Gastroesophageal sphincter (tissue), 4 donors: Measurements from ENCODE around the gene TSPEAR. TPM values are rescaled to one million over a fixed set of nuclear protein-coding genes. Genes with fewer than 3 reads are reported as not detected.

Experiments
- ATAC-seq: fragments of 150-250 bp; one replicate; pipeline ENCODE4 v1.9.1; 2016; ENCODE audit warnings: mild to moderate bottlenecking, moderate library complexity
- H3K27ac ChIP-seq, 4 donors: fragments of 200-600 bp; sonication (generic) in 3 of 4; 1 replicate in 3 of 4; 2 replicates in 1 of 4; pipeline ENCODE4 v1.5.1; 2016 to 2019
- H3K27me3 ChIP-seq: fragments of 200-600 bp; sonication (generic); one replicate; pipeline ENCODE4 v1.5.1; 2019
- H3K36me3 ChIP-seq, 2 donors: fragments of 200-600 bp; sonication (generic); one replicate each; pipeline ENCODE4 v1.5.1; 2019; ENCODE audit warnings: control low read depth in 1 of 2
- H3K4me1 ChIP-seq, 3 donors: fragments of 200-600 bp; sonication (generic); 1 replicate in 2 of 3; 2 replicates in 1 of 3; pipeline ENCODE4 v1.5.1; 2016 to 2019; ENCODE audit warnings: control low read depth in 2 of 3
- H3K4me3 ChIP-seq, 2 donors: fragments of 200-600 bp; sonication (generic); one replicate each; pipeline ENCODE4 v1.5.1; 2019; ENCODE audit warnings: mild to moderate bottlenecking in 1 of 2, moderate library complexity in 1 of 2
- H3K9me3 ChIP-seq, 3 donors: fragments of 200-600 bp; sonication (generic); one replicate each; pipeline ENCODE4 v1.5.1; 2017 to 2019; ENCODE audit warnings: control low read depth in 2 of 3
- EP300 ChIP-seq: sonication (generic); formaldehyde crosslinking; IDR thresholded peaks from one replicate; pipeline ENCODE4 v1.6.1; 2017; ENCODE audit warnings: antibody characterized with exemption, mild to moderate bottlenecking
- POLR2A ChIP-seq, 2 donors: fragments of 450-650 bp; IDR thresholded peaks; one replicate each; pipeline ENCODE4 v1.6.1; 2017; ENCODE audit warnings: antibody characterized with exemption in 2 of 2, mild to moderate bottlenecking in 2 of 2, moderate library complexity in 1 of 2
- POLR2AphosphoS5 ChIP-seq: sonication (generic); formaldehyde crosslinking; IDR thresholded peaks from one replicate; pipeline ENCODE4 v1.6.1; 2017; ENCODE audit warnings: antibody characterized with exemption
- WGBS, 2 donors: methylation state at CpG; one replicate each; pipeline ENCODE4 v1.1.5; 2018; ENCODE audit warnings: low coverage in 1 of 2; 5-methylcytosine and 5-hydroxymethylcytosine counted together
- total RNA-seq, 4 donors: library from RNA; depleted of rRNA; stranded (reverse); fragments of >200 nt; gene quantifications; one replicate each; pipeline ENCODE4 v1.1.0, GENCODE V29; 2016
- TF ChIP-seq, protein P1 (sequence below), 4 experiments: fragments of 200-600 bp in 2 of 4; fragments of 450-650 bp in 2 of 4; sonication (generic) in 1 of 4; IDR thresholded peaks; one replicate each; pipeline ENCODE4 v1.5.1; 2017 to 2019; ENCODE audit warnings: antibody characterized with exemption in 4 of 4, mild to moderate bottlenecking in 2 of 4, moderate library complexity in 2 of 4

The TSPEAR gene
- total RNA-seq, 4 donors from 2014 or later: not detected

DNA sequence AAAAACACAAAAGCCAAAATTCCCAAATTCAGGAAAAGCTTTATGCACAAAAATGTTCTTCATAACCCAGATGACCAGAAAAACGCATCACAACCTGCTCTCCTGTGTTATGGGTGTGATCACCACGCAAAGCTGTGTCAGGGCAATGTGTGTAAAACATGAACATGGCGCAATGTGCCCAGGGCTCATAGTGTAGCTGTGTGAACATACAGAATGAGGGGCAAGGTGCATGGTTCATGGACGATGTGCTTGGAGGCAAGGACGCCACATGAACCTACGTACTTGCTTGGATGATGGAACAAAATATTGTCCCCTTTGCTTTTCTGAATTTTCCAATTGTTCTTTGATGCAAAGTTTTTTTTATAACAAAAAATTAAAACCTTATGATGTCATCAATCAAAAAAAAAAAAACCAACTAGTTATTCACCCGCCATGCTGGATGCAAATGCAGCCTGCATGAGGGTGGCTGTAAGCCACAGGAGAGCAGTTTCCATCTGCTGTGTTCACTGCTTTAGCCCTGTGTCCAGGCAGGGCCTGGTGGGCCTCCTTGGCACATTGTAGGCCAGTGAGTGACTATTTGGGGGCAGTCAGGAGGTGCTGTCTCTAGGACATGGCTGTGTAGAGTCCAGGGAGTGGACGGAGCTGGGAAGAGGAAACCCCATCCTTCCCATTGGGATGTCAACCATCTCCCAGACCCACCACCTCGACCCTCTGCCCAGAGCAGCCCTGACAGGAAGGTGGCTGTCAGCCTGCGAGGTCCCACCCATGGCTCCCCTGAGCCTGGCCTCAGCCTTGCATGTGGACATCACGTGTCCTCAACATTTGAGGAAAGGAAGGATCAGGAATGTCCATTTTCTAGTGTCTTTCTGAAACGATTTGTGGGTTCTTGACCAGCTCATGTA is 185.0 kb downstream of the TSPEAR start:
- Histone ChIP-seq H3K36me3 (no peaks in the 10 kb centered on the region), H3K9me3 (no peaks in the 10 kb centered on the region), H3K27me3 (peaks cover 47% of the 10 kb centered on the region), H3K27ac (no peak overlapping the region), H3K4me3 (no peak overlapping the region), H3K4me1 (no peaks in the 10 kb centered on the region)
- 84 to 96% methylated on average over 7 to 8 of the region's 12 CpGs for WGBS, 2 donors
- TF ChIP-seq EP300: no peak
- TF ChIP-seq POLR2AphosphoS5: no peak
- TF ChIP-seq, protein P1, sequence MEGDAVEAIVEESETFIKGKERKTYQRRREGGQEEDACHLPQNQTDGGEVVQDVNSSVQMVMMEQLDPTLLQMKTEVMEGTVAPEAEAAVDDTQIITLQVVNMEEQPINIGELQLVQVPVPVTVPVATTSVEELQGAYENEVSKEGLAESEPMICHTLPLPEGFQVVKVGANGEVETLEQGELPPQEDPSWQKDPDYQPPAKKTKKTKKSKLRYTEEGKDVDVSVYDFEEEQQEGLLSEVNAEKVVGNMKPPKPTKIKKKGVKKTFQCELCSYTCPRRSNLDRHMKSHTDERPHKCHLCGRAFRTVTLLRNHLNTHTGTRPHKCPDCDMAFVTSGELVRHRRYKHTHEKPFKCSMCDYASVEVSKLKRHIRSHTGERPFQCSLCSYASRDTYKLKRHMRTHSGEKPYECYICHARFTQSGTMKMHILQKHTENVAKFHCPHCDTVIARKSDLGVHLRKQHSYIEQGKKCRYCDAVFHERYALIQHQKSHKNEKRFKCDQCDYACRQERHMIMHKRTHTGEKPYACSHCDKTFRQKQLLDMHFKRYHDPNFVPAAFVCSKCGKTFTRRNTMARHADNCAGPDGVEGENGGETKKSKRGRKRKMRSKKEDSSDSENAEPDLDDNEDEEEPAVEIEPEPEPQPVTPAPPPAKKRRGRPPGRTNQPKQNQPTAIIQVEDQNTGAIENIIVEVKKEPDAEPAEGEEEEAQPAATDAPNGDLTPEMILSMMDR (IDR thresholded peaks at IDR 0.05): no peak
- TF ChIP-seq POLR2A (IDR thresholded peaks at IDR 0.05): no peak
- no peak for ATAC-seq

DNA sequence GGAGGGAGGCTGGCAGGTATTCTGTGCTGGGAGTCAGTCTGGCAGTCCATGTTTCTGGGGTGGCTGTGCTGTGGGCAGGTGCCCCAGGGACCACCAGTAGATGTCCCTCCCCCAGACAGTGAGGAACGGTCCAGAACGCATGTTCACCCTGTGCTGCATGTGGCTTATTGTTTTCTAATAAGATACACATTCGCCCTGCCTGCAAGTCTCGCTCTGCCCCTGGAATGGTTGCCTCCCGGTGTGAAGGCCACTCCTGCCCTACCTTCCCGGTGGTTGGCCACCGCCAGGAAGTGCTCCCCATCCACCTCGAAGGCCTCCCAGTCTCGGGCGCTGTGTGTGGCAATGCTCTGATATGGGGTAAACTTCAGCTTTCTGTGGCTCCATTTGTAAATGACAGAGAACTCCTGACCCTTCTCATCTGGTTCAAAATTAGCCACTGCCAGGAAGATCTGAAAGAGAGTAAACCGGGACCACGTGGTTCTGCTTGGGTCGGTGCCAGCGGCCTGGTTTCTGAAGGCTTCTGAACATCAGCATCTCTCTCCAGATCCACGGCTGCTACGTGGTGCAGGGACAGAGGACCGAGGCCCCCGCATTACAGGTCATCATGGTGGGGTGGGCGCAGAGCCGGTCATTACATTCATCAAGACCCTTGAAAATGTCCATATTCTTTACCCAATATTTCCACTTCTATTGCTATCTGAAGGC is 185.8 kb downstream of the TSPEAR start:
- Histone ChIP-seq H3K4me1 (no peaks in the 10 kb centered on the region), H3K9me3 (no peaks in the 10 kb centered on the region), H3K4me3 (no peak overlapping the region), H3K36me3 (no peaks in the 10 kb centered on the region), H3K27me3 (peaks cover 45% of the 10 kb centered on the region), H3K27ac (no peak overlapping the region)
- ATAC-seq: no peak
- TF ChIP-seq EP300: no peak
- TF ChIP-seq POLR2A (IDR thresholded peaks at IDR 0.05): no peak
- no peak for TF ChIP-seq POLR2AphosphoS5
- TF ChIP-seq, protein P1 (IDR thresholded peaks at IDR 0.05): no peak
- 81 to 96% methylated on average over 4 to 11 of the region's 20 CpGs for WGBS, 2 donors

DNA sequence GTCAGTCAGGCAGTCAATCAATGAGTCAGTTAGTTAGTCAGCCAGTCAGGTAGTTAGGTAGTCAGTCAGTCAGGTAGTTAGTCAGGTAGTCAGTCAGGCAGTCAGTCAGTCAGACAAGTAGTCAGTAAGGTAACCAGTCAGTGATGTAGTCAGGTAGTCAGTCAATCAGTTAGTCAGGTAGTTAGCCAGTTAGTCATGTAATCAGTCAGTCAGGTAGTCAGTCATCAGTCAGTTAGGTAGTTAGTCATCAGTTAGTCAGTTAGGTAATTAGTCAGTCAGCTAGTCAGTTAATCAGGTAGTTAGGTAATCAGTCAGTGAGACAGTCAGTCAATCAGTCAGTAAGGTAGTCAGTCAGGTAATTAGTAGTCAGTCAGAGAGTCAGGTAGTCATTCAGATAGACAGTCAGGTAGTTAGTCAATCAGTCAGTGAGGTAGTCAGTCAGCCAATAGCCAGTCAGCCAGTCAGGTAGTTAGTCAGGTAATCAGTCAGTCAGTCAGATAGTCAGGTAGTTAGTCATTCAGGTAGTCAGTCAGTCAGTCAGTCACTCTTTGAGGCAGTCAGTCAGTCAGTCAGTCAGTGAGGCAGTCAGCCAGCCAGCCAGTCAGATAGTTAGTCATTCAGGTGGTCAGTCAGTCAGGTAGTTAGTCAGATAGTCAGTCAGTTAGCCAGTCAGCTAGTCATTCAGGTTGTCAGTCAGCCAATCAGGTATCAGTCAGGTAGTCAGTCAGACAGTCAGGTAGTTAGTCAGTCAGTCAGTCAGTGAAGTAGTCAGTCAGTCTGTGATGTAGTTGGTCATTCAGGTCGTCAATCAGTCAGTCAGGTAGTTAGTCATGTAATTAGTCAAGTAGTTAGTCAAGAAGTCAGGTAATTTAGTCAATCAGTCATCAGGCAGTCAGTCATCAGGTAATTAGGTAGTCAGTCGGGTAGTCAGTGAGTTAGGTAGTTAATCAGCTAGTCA is 186.7 kb downstream of the TSPEAR start:
- Histone ChIP-seq H3K27me3 (peaks cover 47% of the 10 kb centered on the region), H3K4me1 (no peaks in the 10 kb centered on the region), H3K36me3 (no peaks in the 10 kb centered on the region), H3K27ac (no peak overlapping the region), H3K4me3 (no peak overlapping the region), H3K9me3 (no peaks in the 10 kb centered on the region)
- 40 to 80% methylated on average over 1 of the region's 2 CpGs for WGBS, 2 donors
- TF ChIP-seq, protein P1 (IDR thresholded peaks at IDR 0.05): no peak
- TF ChIP-seq EP300: no peak
- no peak for TF ChIP-seq POLR2AphosphoS5
- TF ChIP-seq POLR2A (IDR thresholded peaks at IDR 0.05): no peak
- no peak for ATAC-seq

DNA sequence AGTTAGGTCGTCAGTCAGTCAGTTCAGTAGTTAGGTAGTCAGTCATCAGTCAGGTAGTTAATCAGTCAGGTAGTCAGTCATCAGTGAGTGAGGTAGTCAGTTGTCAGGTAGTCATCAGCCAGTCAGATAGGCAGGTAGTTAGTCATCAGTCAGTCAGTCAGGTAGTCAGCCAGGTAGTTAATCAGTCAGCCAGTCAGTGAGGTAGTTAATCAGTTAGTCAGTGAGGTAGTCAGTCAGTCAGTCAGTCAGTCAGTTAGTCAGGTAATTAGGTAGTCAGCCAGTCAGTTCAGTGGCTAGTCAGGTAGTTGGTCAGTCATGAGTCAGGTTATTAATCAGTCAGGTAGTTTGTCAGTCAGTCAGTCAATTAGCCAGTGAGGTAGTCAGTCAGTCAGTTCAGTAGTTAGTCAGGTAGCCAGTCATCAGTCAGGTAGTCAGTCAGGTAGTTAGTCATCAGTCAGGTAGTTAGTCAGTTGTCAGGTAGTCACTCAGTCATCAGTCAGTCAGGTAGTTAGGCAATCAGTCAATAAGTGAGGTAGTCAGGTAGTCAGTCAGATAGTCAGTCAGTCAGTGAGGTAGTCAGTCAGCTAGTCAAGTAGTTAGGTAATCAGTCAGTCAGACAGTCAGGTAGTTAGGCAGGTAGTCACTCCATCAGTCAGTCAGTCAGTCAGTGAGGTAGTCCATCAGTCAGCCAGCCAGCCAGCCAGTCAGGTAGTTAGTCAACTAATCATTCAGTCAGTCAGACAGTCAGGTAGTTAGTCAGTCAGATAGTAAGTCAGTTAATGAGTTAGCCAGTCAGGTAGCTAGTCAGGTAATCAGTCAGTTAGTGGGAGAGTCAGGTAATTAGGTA is 187.6 kb downstream of the TSPEAR start:
- no peaks in the 10 kb centered on the region for H3K9me3 ChIP-seq
- no peak overlapping the region for H3K4me3 ChIP-seq
- no peaks in the 10 kb centered on the region for H3K4me1 ChIP-seq
- 100% methylated on average over 1 of the region's 1 CpG; no CpG with 5 or more reads in 1 of the 2 donors for WGBS, 2 donors
- TF ChIP-seq EP300 (no peak), POLR2A (IDR thresholded peaks at IDR 0.05) (no peak), POLR2AphosphoS5 (no peak)
- TF ChIP-seq, protein P1 (IDR thresholded peaks at IDR 0.05): no peak
- no peak for ATAC-seq
- no peaks in the 10 kb centered on the region for H3K36me3 ChIP-seq
- no peak overlapping the region for H3K27ac ChIP-seq
- H3K27me3 ChIP-seq: peaks cover 39% of the 10 kb centered on the region
